Measurements from ENCODE around the gene HYLS1.

HYLS1 gene

GRCh38 chr11:125934473-125934872 is 47.0 kb downstream of the HYLS1 start:
- DNase-seq, result no peak

- DNase-seq, result no peak
These were observed 47.6 kb downstream of the HYLS1 start for GRCh38 chr11:125935056-125935455.

- DNase-seq, result no peak
These were observed 48.2 kb downstream of the HYLS1 start for GRCh38 chr11:125935618-125936199.

- no peak for DNase-seq
These were observed 51.0 kb downstream of the HYLS1 start for GRCh38 chr11:125938418-125938817.

GRCh38 chr11:125939081-125939521 is 51.6 kb downstream of the HYLS1 start:
- no peak for DNase-seq

- no peak for DNase-seq
These were observed 52.7 kb downstream of the HYLS1 start for GRCh38 chr11:125940145-125940544.

GRCh38 chr11:125941267-125941618 is 53.8 kb downstream of the HYLS1 start:
- DNase-seq, result no peak

GRCh38 chr11:125941619-125942611 is 54.4 kb downstream of the HYLS1 start:
- peak in 1 of 2 donors; percentile 33 for DNase-seq

GRCh38 chr11:125942771-125943428 is 55.4 kb downstream of the HYLS1 start:
- no peak for DNase-seq

GRCh38 chr11:125943661-125944349 is 56.3 kb downstream of the HYLS1 start:
- DNase-seq, result no peak

- no peak for DNase-seq
These were observed 57.0 kb downstream of the HYLS1 start for GRCh38 chr11:125944350-125945010.

GRCh38 chr11:125945011-125945796 is 57.7 kb downstream of the HYLS1 start:
- no peak for DNase-seq

- no peak for DNase-seq
These were observed 58.5 kb downstream of the HYLS1 start, which contains the start of gene VSIG10L2 for GRCh38 chr11:125945797-125946520. Gene VSIG10L2, plus strand, starts transcription at chr11:125946044. Its CDS starts 12 bp downstream, at chr11:125946056.

- DNase-seq, result no peak
These were observed 59.4 kb downstream of the HYLS1 start for GRCh38 chr11:125946712-125947418.

- no peak for DNase-seq
These were observed 60.2 kb downstream of the HYLS1 start for GRCh38 chr11:125947419-125948277.

- DNase-seq, result no peak
These were observed 61.0 kb downstream of the HYLS1 start for GRCh38 chr11:125948278-125949051.

- DNase-seq, result no peak
These were observed 62.1 kb downstream of the HYLS1 start for GRCh38 chr11:125949271-125950177.
